Smooth muscle cell (in vitro differentiated cells): ENCODE data around the gene LRP5. TPM values are rescaled to one million over a fixed set of nuclear protein-coding genes. Genes with fewer than 3 reads are reported as not detected.

Source experiments
- DNase-seq: peaks from one replicate; lab custom pipeline; 2025; ENCODE audit not compliant: unreplicated experiment; lab: John Stamatoyannopoulos, UW
- H2AFZ ChIP-seq: fragments of 200-600 bp; sonication (generic); 2 replicates; pipeline ENCODE4 v1.6.0; 2016; ENCODE audit warnings: antibody characterized with exemption, low read depth, mild to moderate bottlenecking
- H3F3A ChIP-seq: fragments of 200-600 bp; sonication (generic); 2 replicates; pipeline ENCODE4 v1.6.0; 2017; ENCODE audit warnings: antibody characterized with exemption, low read depth
- H3K27ac ChIP-seq: fragments of 200-600 bp; sonication (generic); 2 replicates; pipeline ENCODE4 v1.5.1; 2016; ENCODE audit warnings: low read depth, mild to moderate bottlenecking
- H3K27me3 ChIP-seq: fragments of 200-600 bp; sonication (generic); 2 replicates; pipeline ENCODE4 v1.6.1; 2016; ENCODE audit warnings: low read depth, mild to moderate bottlenecking
- H3K36me3 ChIP-seq: fragments of 200-600 bp; sonication (generic); 2 replicates; pipeline ENCODE4 v1.5.1; 2016; ENCODE audit warnings: low read depth
- H3K4me1 ChIP-seq: fragments of 200-600 bp; sonication (generic); 2 replicates; pipeline ENCODE4 v1.5.1; 2016; ENCODE audit warnings: low read depth
- H3K4me2 ChIP-seq: fragments of 200-600 bp; sonication (generic); 2 replicates; pipeline ENCODE4 v1.6.0; 2016; ENCODE audit warnings: mild to moderate bottlenecking
- H3K4me3 ChIP-seq: fragments of 200-600 bp; sonication (generic); 2 replicates; pipeline ENCODE4 v1.5.1; 2016; ENCODE audit warnings: mild to moderate bottlenecking
- H3K79me2 ChIP-seq: fragments of 200-600 bp; sonication (generic); 2 replicates; pipeline ENCODE4 v1.6.0; 2016; ENCODE audit warnings: low read depth, mild to moderate bottlenecking
- H3K9ac ChIP-seq: fragments of 200-600 bp; sonication (generic); 2 replicates; pipeline ENCODE4 v1.6.0; 2016; ENCODE audit warnings: low read depth
- H3K9me3 ChIP-seq: fragments of 200-600 bp; sonication (generic); replicated peaks from 2 replicates; pipeline ENCODE4 v1.5.1; 2016; ENCODE audit warnings: low read depth
- H4K20me1 ChIP-seq: fragments of 200-600 bp; sonication (generic); 2 replicates; pipeline ENCODE4 v1.6.0; 2016; ENCODE audit warnings: low read depth
- CTCF ChIP-seq: fragments of 200-600 bp; sonication (generic); IDR thresholded peaks from 2 replicates; pipeline ENCODE4 v1.5.1; 2017; ENCODE audit warnings: borderline replicate concordance, mild to moderate bottlenecking, antibody characterized with exemption; ENCODE audit not compliant: insufficient read depth, poor library complexity, severe bottlenecking
- WGBS: methylation state at CpG from one replicate; pipeline ENCODE4 v1.1.7; 2016; ENCODE audit warnings: low lambda C conversion rate; 5-methylcytosine and 5-hydroxymethylcytosine counted together
- polyA plus RNA-seq: library from polyadenylated mRNA; unstranded; fragments of >200 nt; fragmentation: Nextera tagmentation; extraction: Ambion mirVana; gene quantifications from 2 replicates; pipeline ENCODE4 v1.2.1, GENCODE V29; 2016
- total RNA-seq: library from RNA; depleted of rRNA; stranded (reverse); fragments of >200 nt; gene quantifications from 2 replicates; pipeline ENCODE4 v1.2.3, GENCODE V29; 2014

Gene LRP5
- total and polyA plus RNA-seq, 2 experiments from 2014 or later = 16.1 to 26.6 TPM

- Histone ChIP-seq H4K20me1 (peaks cover 100% of the 10 kb centered on the region), H3K4me1 (peaks cover 53% of the 10 kb centered on the region), H3K4me3 (no peak overlapping the region), H3F3A (peaks cover 33% of the 10 kb centered on the region), H3K9ac (no peak overlapping the region), H3K27me3 (no peaks in the 10 kb centered on the region), H2AFZ (no peak overlapping the region), H3K27ac (peak overlapping the region; percentile 38), H3K36me3 (no peaks in the 10 kb centered on the region), H3K4me2 (peak overlapping the region; percentile 32), H3K9me3 (no peaks in the 10 kb centered on the region), H3K79me2 (peaks cover 98% of the 10 kb centered on the region)
- DNase-seq = no peak
- WGBS = 85% methylated on average over 8 of the region's 8 CpGs
- TF ChIP-seq CTCF = no peak
These were observed 154.9 kb downstream of the LRP5 start for GRCh38 chr11:68467201-68467834.

DNA sequence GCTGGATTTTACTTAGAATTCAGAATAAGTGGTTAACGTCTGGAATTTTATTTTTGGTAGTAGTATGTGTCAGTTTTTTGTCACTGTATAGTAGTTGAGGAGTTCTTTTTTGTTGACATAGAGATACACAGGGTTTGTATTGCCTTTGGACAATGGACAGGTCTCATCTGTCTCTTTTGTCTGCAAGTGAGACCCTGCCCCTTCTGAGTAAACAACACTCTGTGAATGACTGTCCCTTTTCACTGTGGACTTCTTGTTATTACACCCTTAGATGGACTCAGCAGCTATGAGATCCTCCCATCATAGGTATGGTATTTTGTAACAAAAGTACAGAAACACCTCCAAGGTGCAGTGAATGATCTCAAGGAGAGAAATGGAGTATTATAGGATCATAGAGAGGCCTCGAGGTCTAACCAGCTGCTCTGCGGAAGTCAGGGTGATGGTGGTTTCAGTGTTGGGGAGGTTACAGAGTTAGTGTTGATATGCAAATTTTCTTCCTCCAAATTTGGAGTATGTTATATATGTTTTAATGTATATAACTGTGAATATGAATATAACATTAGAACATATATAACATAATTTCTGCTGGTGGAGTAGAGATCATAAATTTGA is 155.9 kb downstream of the LRP5 start:
- 61% methylated on average over 3 of the region's 3 CpGs for WGBS
- Histone ChIP-seq H3K4me3 (no peak overlapping the region), H4K20me1 (peaks cover 100% of the 10 kb centered on the region), H2AFZ (no peak overlapping the region), H3K27me3 (no peaks in the 10 kb centered on the region), H3K4me1 (peaks cover 50% of the 10 kb centered on the region), H3K9me3 (no peaks in the 10 kb centered on the region), H3F3A (peaks cover 33% of the 10 kb centered on the region), H3K79me2 (peaks cover 98% of the 10 kb centered on the region), H3K27ac (peak overlapping the region; percentile 38), H3K4me2 (peak overlapping the region; percentile 32), H3K36me3 (no peaks in the 10 kb centered on the region), H3K9ac (no peak overlapping the region)
- TF ChIP-seq CTCF = no peak
- DNase-seq = no peak

DNA sequence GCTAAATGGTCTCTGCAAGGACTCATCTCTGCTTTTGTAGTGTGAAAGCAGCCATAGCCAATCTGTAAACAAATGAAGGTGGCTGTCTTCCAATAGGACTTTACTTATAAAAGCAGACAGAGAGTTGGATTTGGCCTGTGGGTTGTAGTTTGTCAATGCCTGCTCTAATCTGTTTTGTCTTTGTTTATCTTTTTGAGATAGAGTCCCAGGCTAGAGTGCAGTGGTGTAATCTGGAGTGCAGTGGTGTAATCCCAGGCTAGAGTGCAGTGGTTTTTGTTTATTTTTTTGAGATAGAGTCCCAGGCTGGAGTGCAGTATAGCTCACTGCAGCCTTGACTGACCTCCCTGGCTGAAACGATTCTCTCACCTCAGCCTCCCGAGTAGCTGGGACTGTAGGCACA is 156.7 kb downstream of the LRP5 start:
- Histone ChIP-seq H3K9me3 (no peaks in the 10 kb centered on the region), H3K36me3 (no peaks in the 10 kb centered on the region), H3K27me3 (no peaks in the 10 kb centered on the region), H3K4me3 (no peak overlapping the region), H2AFZ (no peak overlapping the region), H3K27ac (peak overlapping the region; percentile 36), H4K20me1 (peaks cover 100% of the 10 kb centered on the region), H3K4me1 (peaks cover 50% of the 10 kb centered on the region), H3F3A (peaks cover 29% of the 10 kb centered on the region), H3K9ac (no peak overlapping the region), H3K4me2 (peak overlapping the region; percentile 32), H3K79me2 (peaks cover 98% of the 10 kb centered on the region)
- 32% methylated on average over 2 of the region's 2 CpGs for WGBS
- DNase-seq = no peak
- no peak for TF ChIP-seq CTCF
